Heart right ventricle (tissue), 16 donors: ENCODE measurements around the gene COX7A2. TPM values are rescaled to one million over a fixed set of nuclear protein-coding genes. Genes with fewer than 3 reads are reported as not detected.

ENCODE experiments used
- ATAC-seq, 8 donors: fragments of 200-7000 bp; cut with Tn5 transposase; one replicate each; pipeline ENCODE4 v1.9.1; 2020; ENCODE audit warnings: mild to moderate bottlenecking in 8 of 8, moderate library complexity in 8 of 8, moderate number of reproducible peaks in 1 of 8
- DNase-seq, 2 donors: peaks; one replicate each; pipeline ENCODE4 v3.0.0-alpha.2; 2020
- H3K27ac ChIP-seq, 10 donors: fragments of 200-600 bp; sonication (generic) in 2 of 10; one replicate each; pipeline versions ENCODE4 v1.5.0 to v1.8.0; 2020 to 2022; ENCODE audit warnings: mild to moderate bottlenecking in 3 of 10
- H3K27me3 ChIP-seq, 7 donors: fragments of 200-600 bp; one replicate each; pipeline ENCODE4 v1.8.0; 2021 to 2022; ENCODE audit warnings: mild to moderate bottlenecking in 2 of 7
- H3K36me3 ChIP-seq, 9 donors: fragments of 200-600 bp; sonication (generic) in 1 of 9; one replicate each; pipeline versions ENCODE4 v1.5.0 to v1.8.0; 2020 to 2022; ENCODE audit warnings: mild to moderate bottlenecking in 2 of 9
- H3K4me1 ChIP-seq, 9 donors: fragments of 200-600 bp; sonication (generic) in 1 of 9; one replicate each; pipeline versions ENCODE4 v1.5.0 to v1.8.0; 2020 to 2022; ENCODE audit warnings: mild to moderate bottlenecking in 4 of 9
- H3K4me3 ChIP-seq, 10 donors: fragments of 200-600 bp; sonication (generic) in 2 of 10; one replicate each; pipeline versions ENCODE4 v1.5.0 to v1.8.0; 2020 to 2022; ENCODE audit warnings: mild to moderate bottlenecking in 7 of 10, moderate library complexity in 2 of 10
- H3K9me3 ChIP-seq, 11 donors: fragments of 200-600 bp in 10 of 11; sonication (generic) in 2 of 11; one replicate each; pipeline versions ENCODE4 v1.5.0 to v1.8.0; 2013 to 2022; ENCODE audit warnings: mild to moderate bottlenecking in 2 of 11, control low read depth in 1 of 11, moderate library complexity in 1 of 11
- WGBS, 2 donors: extraction: QIAGEN DNeasy Blood & Tissue Kit; methylation state at CpG; one replicate each; pipeline ENCODE4 v1.1.7; 2013; ENCODE audit warnings: inconsistent platforms in 1 of 2; 5-methylcytosine and 5-hydroxymethylcytosine counted together
- intact Hi-C, 10 donors: fragments of 100-400 bp; cut with DNase I; formaldehyde crosslinking; loops; one replicate each; pipeline versions ENCODE4 v1.11.1 to v1.14.2; 2022
- polyA plus RNA-seq, 2 donors: library from polyadenylated mRNA; stranded (reverse); fragments of 200-250 nt; gene quantifications; one replicate each; pipeline ENCODE4 v1.2.3, GENCODE V29; 2013
- total RNA-seq, 10 donors: library from RNA; stranded (reverse); fragmentation: NEBNext Ultra II Directional in 3 of 10; extraction: Animal tissue kit (Norgen Biotek cat#: 25700) in 3 of 10; gene quantifications; one replicate each; pipeline versions ENCODE4 v1.2.1 to v1.2.4, GENCODE V29; 2021 to 2023
- TF ChIP-seq, protein P1 (sequence below), 9 donors: fragments of 200-600 bp; sonication (generic) in 2 of 9; IDR thresholded peaks; one replicate each; pipeline versions ENCODE4 v1.5.0 to v1.8.0; 2021 to 2022; ENCODE audit warnings: antibody characterized with exemption in 9 of 9, mild to moderate bottlenecking in 5 of 9, moderate library complexity in 1 of 9
- donor health status: Arrhythmogenic right ventricular cardiomyopathy.
- donor health status: ischemic (EF 13 %, LVEDD 7.1; RV severe dilation, severe dysfunction).
- donor health status: healthy with polysubstance abuse.
- donor health status: DM: no; HTN: yes; CAD: no.
- donor health status: DM: no; HTN: no; CAD: no.
- donor health status: ischemic (EF 25% LVEDD 6.9; RV normal size, moderate dysfunction).
- donor health status: ischemic (EF 25% LVEDD 5.7; RV mildly dilated, moderate dysfunction).
- donor health status: healthy.
- donor health status: DM: yes; HTN: yes; CAD: no.
- donor health status: Ischemic cardiomyopathy.
- donor health status: ischemic (EF 35%, LVEDD 5.7; RV mildly dilated, moderate dysfunction).
- donor health status: nonischemic (EF 11% LVEDD 7.7; RV severe dilation, severe dysfunction).
- donor health status: DM: yes; HTN: yes; CAD: no.
- donor health status: PGD.
- donor health status: ischemic (EF 29% LVEDD 5.4; RV normal size, mild dysfunction).
- donor health status: nonischemic (EF 23%, LVEDD 6.1; RV moderate dilation, normal function).

The COX7A2 gene
- total and polyA plus RNA-seq, 12 donors = 661 to 1,205 (median 1,086) TPM

DNA sequence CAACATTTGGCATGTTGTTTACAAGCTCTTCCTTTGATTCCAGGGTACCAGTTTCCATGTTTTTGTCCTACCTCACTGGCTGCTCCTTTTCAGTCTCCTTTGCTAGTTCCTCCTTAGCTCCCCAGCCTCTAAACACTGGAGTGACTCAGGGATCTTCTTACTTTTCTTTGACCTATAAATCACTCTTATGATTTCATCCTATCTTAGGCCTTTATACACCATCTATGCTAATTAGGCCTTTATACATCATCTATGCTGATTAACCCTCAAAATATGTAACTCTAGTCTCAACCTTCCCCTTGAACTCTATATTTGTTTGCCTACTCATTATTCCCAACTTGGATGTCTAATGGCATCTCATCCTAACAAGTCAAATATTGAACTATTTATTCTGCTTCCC is 31.5 kb upstream of the COX7A2 start:
- DNase-seq (no peak), ATAC-seq (no peak)
- TF ChIP-seq, protein P1, sequence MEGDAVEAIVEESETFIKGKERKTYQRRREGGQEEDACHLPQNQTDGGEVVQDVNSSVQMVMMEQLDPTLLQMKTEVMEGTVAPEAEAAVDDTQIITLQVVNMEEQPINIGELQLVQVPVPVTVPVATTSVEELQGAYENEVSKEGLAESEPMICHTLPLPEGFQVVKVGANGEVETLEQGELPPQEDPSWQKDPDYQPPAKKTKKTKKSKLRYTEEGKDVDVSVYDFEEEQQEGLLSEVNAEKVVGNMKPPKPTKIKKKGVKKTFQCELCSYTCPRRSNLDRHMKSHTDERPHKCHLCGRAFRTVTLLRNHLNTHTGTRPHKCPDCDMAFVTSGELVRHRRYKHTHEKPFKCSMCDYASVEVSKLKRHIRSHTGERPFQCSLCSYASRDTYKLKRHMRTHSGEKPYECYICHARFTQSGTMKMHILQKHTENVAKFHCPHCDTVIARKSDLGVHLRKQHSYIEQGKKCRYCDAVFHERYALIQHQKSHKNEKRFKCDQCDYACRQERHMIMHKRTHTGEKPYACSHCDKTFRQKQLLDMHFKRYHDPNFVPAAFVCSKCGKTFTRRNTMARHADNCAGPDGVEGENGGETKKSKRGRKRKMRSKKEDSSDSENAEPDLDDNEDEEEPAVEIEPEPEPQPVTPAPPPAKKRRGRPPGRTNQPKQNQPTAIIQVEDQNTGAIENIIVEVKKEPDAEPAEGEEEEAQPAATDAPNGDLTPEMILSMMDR (IDR thresholded peaks at IDR 0.05) = no peak
- Histone ChIP-seq H3K9me3 (peaks cover 0 to 4% (median 0%) of the 10 kb centered on the region in 11 donors), H3K27me3 (no peaks in the 10 kb centered on the region), H3K4me3 (no peak overlapping the region), H3K4me1 (peaks cover 0 to 94% (median 41%) of the 10 kb centered on the region in 9 donors), H3K36me3 (peaks cover 0 to 14% (median 0%) of the 10 kb centered on the region in 9 donors), H3K27ac (peak overlapping the region in 1 of 10 donors; percentile 1)
- intact Hi-C loops = loop anchor here in 1 of 10 donors (5.0 kb wide), 1 partner anchor 227 kb away; no protein-coding TSS in a partner anchor

DNA sequence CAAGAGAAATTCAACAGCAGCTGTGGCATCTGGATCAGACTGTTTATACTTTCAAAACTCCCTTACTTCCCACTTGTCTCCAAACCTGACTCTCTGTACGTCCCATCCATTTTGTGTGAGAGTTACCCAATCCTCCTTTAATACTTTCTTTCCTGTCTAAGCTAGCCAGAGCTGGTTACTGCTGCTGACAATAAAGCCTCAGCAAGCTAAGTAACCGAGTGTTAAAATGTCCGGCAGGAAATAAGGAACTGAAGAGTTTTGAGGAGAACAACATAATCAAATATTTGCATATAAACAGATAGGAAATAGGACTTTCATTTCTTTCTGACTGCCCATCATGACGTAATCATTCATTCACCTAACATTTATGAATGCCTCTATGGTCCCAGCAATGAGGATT is 29.4 kb upstream of the COX7A2 start:
- Histone ChIP-seq H3K4me3 (no peak overlapping the region), H3K27me3 (no peaks in the 10 kb centered on the region), H3K9me3 (peaks cover 0 to 4% (median 0%) of the 10 kb centered on the region in 11 donors), H3K36me3 (peaks cover 0 to 16% (median 0%) of the 10 kb centered on the region in 9 donors), H3K27ac (peak overlapping the region in 3 of 10 donors; percentile 5 to 84 (median 5)), H3K4me1 (peaks cover 0 to 82% (median 30%) of the 10 kb centered on the region in 9 donors)
- intact Hi-C loops = loop anchor here in 1 of 10 donors (5.0 kb wide), 1 partner anchor 254 kb away; no protein-coding TSS in a partner anchor
- WGBS, 2 donors = 88 to 92% methylated on average over 4 of the region's 4 CpGs
- no peak for DNase-seq
- ATAC-seq = no peak
- TF ChIP-seq, protein P1 (IDR thresholded peaks at IDR 0.05) = no peak

DNA sequence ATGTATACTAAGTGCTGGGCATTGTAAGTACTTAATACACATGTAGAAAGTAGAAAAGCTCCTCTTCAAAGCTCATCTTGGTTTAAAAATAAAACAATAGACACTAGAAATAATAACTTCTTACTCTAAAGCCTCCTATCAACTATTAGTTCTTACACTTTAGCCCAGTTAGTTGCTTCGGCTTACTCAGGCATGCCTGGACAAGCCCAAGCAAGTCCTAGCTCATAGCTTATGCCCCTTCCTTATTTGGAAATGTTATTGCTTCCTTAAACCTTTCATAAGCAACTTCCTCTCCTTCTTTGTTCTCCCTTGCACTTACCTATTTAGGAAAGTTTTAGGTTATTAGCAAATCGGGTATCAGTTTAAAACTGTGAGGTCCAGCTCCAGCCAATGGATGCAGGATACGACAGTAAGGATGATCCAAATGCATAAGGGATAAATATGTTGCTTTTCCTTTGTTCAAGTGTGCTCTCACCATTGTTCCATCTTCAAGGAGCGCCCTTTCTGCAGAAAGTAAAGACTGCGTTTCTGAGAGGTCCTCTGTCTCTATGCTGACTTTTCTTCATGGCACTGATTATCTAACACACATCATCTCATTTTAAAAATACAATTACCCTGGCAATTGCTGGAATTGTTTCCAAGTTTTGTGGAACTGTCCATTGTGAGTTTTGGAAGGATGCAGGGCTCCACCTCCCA is 28.7 kb upstream of the COX7A2 start:
- intact Hi-C loops = loop anchor here in 1 of 10 donors (5.0 kb wide), 1 partner anchor 255 kb away; no protein-coding TSS in a partner anchor
- H3K9me3 ChIP-seq = peaks cover 0 to 4% (median 0%) of the 10 kb centered on the region in 11 donors
- TF ChIP-seq, protein P1 (IDR thresholded peaks at IDR 0.05) = no peak
- H3K27ac ChIP-seq = peak overlapping the region in 8 of 10 donors; percentile 3 to 84 (median 29)
- no peak for DNase-seq
- H3K4me3 ChIP-seq = no peak overlapping the region
- peaks cover 0 to 16% (median 0%) of the 10 kb centered on the region in 9 donors for H3K36me3 ChIP-seq
- H3K4me1 ChIP-seq = peaks cover 0 to 82% (median 34%) of the 10 kb centered on the region in 9 donors
- 93 to 94% methylated on average over 5 of the region's 5 CpGs for WGBS, 2 donors
- no peaks in the 10 kb centered on the region for H3K27me3 ChIP-seq
- no peak for ATAC-seq

DNA sequence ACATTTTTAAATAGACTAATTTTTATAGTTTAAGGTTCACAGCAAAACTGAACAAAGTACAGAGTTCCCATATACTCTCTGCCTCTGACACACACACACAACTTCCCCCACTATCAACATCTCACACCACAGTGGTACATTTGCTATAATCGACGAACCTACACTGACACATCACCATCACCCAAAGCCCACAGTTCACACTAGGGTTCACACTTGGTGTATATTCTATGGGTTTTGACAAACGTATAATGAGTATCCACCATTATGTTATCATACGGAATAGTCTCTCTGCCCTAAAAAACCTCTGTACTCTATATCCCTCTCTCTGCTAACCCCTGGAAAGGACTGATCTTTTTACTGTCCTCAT is 25.4 kb upstream of the COX7A2 start:
- intact Hi-C loops = loop anchor here in 8 of 10 donors (2.0 to 5.0 kb wide), 6 partner anchors 233 to 258 kb away; no protein-coding TSS in a partner anchor
- ATAC-seq (no peak), DNase-seq (no peak)
- Histone ChIP-seq H3K27me3 (no peaks in the 10 kb centered on the region), H3K36me3 (peaks cover 0 to 40% (median 10%) of the 10 kb centered on the region in 9 donors), H3K9me3 (peaks cover 0 to 4% (median 0%) of the 10 kb centered on the region in 11 donors), H3K27ac (peak overlapping the region in 1 of 10 donors; percentile 37), H3K4me1 (peaks cover 3 to 61% (median 37%) of the 10 kb centered on the region in 9 donors), H3K4me3 (no peak overlapping the region)
- TF ChIP-seq, protein P1 (IDR thresholded peaks at IDR 0.05) = no peak
- WGBS, 2 donors = 89 to 94% methylated on average over 4 of the region's 4 CpGs
